HG02623 (cell line): ENCODE measurements around the gene TTC39C.

Experiments
- ATAC-seq: cut with Tn5 transposase; IDR thresholded peaks from one replicate; pipeline ENCODE4 v1.9.1; 2021; ENCODE audit warnings: moderate library complexity; ENCODE audit not compliant: unreplicated experiment

TTC39C gene

DNA sequence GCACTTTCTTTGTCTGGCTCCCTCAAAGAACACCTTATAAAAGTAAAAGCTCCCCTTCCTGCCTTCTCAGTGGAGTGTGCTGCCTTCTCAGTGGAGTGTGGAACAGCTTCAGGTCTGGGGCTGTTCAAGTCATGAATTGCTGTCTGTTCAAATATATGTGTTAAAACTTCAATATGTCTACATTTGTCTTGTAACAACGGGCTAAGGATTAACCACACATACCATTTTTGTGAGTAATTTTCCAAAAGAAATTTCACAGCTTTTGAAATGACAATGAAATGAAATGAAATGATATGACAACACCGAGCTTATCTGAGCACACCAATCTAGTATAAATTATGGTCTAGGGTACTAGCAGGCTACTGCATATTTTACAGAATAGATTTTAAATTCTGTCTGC lies 167.3 kb downstream of the TTC39C start:
- ATAC-seq: no peak
